ENCODE measurements around the gene NEIL3. TPM values are rescaled to one million over a fixed set of nuclear protein-coding genes. Genes with fewer than 3 reads are reported as not detected.

The NEIL3 gene
- total RNA-seq, 1 donor from 2014 or later, result 4.5 TPM

DNA sequence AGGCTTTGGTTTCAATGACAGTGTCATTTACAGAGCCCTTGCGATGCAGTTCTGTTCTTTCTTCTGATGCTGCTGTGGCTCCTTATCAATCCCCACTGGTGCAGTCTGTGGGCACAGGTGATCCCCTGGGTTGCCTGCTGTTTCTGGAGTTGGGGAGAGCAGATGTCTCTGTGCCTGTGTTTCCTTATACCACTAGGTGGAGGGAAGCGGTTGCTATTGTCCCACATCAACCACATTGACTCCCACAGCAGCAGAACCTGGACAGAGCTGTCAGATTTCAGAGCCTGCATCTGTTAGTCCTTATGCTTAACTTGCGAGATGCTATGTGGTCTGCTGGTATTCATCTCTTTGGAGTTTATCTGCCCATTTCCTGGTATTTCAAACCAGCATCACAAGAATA, 57.7 kb downstream of the NEIL3 start:
- no peak for DNase-seq (ENCODE audit: low read depth, low spot score)

DNA sequence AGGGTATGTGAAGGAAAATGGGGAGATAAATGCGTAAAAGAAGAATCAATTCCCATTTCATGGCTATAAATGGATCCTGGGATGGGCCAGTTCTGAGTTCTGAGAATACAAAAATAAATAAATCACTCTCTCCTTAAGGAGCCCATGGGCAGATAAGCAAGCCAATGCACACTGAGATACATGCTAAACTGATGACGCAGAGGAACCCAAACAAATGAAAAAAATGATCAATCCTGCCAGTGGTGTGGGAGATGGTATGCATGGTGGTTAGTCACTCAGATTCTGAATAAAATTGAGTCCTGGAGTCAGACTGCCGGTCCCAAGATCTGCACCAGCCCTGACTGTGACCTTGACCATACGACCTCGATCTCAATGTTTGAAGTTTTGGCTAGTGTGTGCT, 59.7 kb downstream of the NEIL3 start:
- DNase-seq (ENCODE audit: low read depth, low spot score), result no peak

DNA sequence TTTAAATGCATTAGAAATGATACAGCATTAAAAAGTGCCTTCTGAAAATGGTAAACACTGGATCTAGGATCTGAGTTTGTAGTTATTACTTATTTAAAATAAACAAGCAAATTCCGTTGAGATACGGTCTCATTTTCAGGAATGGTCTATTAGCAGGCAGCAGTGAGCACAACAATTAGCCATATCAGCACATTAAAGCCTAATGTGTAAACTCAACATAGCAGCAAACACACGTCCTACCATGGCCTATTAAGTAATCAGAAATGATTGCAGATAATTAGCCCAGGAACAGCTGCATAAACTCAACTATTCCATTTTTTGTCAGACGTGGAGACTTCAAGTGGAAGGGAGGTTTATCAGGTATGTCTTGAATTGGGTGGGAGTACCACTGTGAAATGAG, 61.8 kb downstream of the NEIL3 start:
- no peak for DNase-seq (ENCODE audit: low read depth, low spot score)

DNA sequence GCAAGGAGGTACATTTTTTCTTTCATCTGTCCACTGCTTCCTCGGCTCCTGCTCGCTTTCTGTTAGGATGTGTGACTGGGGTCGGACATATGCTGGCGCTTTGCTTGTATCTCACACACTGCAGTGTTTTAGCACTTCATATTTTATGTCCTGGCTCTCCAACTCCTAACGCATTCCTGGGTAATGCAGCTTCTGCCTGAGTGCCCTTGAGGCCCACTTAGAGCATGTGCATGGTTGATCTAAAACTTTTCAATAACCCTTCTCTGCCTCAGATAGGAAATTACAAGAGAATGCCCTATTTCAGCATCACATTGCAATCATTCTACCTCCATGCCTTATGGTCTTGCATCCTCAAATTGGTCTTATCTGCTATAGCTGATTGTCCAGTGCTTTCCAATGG, 65.3 kb downstream of the NEIL3 start:
- no peak for DNase-seq (ENCODE audit: low read depth, low spot score)

DNA sequence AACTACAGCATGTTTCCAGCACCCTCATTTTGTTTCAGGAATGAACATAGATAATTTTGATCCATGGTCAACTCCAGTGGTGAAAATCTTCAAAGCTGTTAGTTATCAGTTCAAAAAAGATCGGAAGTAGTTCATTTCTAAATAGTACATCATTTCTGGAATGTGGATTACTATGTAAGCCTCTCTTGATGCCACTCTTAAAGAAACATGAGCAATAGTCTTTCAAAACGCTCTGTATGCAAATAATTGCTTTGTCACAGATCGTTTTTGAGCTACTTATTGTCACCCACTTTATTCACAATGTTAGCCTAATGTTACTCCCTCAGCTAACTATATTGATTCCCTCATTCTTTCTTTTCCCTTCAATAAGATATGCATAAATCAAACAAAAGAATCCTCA, 65.7 kb downstream of the NEIL3 start:
- DNase-seq (ENCODE audit: low read depth, low spot score), result no peak

DNA sequence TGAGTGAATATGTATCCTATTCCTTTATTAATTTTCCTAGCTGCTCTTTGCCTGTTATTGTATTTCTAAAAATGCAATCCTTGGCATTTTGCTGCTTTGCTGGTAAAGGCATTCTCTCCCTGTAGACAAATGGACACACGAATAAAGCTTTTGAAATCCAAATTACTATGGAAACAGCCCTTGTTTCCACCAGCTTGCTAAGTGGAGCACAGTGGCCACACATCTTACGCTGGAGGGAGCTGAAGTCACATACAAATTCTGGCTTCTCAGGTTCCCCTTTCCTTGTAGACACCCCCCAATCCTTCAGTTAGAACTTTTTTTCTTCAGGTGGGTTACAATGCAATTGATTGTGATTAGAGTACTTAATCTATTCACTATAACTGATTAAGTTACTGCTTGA, 66.3 kb downstream of the NEIL3 start:
- DNase-seq (ENCODE audit: low read depth, low spot score), result no peak

DNA sequence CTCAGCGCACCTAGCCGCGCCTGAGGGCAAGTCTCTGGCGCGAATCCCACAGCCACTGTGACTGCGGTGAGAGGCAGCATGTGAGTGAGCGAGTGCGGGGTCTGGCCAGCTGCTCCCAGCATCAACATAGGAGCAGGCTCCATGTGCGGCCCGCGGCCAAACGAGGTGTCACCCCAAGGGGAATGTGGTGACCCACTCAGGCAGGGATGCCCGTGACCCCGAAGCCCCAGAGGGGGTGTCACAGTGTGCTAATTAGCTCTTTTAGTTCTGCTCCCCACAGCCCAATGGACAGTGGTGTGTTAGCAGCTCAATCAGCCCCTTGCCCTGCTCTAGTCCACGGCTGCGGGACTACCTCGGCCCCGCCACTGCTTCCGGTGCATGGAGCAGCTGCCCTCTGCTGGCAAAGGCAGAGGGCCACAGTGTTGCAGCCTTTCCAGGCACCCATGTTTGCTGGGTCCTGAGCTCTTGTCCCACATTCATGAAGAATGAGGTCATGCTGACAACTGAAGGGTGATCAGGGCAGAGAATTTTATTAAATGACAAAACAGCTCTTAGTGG, 71.1 kb downstream of the NEIL3 start:
- no peak for DNase-seq (ENCODE audit: low read depth, low spot score)

DNA sequence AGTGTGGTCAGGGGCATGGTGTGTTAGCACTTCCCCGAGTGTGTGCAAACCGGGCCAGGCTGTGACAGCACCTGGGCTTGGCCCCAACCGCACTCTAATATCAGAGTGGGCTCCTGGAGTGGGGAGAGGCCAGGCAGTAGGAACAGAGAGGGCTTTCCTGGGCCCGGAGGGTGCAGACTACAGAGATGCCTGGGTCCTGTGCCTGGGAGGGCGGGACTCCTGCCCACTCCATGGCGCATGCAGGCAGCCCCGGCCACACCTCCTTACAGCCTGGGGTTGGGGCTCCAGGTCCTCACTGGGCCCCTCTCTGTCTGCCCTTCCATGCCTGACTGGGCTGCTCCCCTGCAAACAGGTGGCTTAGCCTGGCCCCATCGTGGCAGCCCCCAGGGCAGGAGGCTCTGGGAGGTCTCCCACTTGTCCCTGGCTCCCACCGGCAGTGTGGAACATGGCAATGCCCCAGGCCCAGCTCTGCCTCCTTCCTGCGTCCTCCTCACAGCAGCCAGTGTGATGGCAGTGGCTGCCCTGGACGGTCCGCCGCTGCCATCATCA, 72.2 kb downstream of the NEIL3 start:
- DNase-seq (ENCODE audit: low read depth, low spot score), result no peak

DNA sequence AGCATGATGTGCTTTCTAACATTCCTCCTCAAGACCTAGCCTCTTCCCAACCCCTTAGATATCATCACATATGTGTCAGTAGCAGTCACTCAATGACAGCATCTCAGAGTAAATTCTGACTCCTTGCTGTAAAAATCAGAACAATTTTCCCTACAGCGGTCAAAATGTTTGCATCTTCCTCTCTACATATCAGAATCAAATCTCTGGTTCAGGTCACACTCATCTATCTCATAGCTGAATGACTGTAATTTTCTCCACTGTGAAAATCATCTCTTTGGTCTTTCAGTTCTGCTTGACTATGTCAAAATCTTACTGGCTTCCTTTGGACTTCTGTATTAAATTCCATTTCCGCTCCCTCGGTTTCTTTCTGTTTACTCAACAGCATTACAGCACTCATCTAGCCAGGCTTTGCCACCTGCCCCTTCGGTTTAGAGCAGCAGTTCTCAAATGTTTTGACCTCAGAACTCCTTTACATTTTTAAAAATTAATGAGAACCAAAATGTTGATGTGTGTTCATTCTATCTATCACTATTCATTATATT, 75.3 kb downstream of the NEIL3 start:
- DNase-seq (ENCODE audit: low read depth, low spot score), result no peak

DNA sequence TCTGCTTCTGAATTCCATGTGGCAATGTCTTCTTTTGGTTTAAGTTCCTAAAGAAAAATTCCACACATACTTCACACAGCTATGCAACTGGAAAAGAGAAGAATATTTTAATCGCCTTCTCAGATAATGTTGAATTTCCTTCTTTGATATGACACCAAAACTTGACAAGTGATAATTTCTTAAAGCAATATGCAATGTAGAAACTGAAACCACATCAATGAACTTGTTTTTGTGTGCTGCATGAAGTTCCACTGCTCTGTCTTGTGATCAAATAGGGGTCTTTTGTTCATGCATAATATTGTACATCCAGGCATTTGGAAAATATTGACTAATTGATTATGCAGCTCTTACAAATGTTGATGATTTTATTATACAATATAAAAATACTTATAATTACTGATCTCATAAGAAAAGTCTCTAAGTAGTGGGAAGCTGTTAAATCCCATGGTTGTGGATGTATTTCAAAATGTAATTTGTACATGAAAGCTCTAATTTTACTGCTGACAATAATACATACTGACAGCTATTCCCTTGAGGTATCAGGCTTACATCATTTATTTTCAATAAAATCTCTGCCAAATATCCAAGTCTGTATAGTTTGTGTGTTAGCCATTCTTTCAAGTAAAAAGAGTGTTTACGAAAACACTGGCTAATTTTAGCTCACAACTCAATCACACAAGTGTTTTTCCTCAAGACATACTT, 76.1 kb downstream of the NEIL3 start:
- DNase-seq (ENCODE audit: low read depth, low spot score), result no peak

DNA sequence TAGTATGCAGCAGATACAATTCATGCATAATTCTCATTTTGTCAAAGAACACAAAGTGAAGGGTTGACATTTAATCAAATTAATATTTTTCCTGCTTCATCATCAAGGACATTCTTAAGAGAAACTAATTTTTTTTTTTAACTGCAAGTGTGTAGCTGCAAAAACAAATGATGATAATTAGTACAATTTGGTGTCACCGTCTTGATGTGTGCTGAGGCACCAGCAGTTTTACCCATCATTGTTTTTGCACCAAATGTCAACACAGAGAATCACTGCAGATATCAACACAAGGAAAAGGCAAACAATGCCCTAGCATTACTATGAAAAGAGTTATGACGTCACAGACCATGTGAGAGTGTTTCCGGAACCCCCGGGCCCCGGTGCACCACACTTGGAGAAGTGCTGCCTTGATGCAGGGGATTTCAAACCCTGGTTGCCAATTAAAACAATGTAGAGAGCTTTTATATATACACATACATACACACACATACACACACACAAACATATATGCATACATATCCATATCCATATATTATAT, 76.7 kb downstream of the NEIL3 start:
- DNase-seq (ENCODE audit: low read depth, low spot score), result no peak

DNA sequence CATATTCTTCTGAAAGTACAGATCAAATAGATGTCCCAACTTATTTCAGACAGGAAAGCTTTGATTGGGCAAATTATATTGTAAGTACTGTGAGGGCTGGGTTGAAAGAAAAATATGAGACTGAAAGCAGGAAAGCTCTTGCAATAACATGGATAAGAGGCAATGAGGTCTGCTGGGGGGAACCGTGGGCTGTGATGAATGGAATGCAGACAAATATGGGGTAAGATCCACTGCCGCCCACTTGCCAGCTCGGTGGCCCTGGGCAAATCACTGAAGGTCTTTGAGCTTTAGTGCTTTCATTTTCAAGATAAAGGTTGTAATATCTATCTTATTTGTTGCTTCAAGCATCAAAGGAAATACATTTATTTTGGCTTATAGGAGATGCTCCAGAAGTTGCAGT, 81.6 kb downstream of the NEIL3 start:
- no peak for DNase-seq (ENCODE audit: low read depth, low spot score)

DNA sequence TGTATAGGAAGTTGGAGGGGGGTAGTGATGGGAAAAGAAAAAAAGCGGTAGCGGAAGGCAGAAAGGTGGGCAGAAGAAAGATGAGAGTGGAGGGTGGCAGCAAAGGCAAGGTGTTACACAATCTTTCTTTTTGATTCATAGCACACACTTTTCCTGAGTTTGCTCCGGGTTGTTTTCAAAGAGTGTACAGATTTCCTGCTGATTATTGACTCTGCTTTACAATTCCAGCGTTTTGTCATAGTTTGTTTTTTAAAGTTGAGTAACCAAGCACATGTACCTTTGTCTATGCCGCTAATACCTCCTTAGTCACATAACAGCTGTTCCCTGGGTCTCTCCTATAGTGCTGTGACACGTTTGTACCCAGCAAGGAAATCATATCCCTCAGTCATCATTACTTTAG, 82.3 kb downstream of the NEIL3 start:
- DNase-seq (ENCODE audit: low read depth, low spot score), result no peak

DNA sequence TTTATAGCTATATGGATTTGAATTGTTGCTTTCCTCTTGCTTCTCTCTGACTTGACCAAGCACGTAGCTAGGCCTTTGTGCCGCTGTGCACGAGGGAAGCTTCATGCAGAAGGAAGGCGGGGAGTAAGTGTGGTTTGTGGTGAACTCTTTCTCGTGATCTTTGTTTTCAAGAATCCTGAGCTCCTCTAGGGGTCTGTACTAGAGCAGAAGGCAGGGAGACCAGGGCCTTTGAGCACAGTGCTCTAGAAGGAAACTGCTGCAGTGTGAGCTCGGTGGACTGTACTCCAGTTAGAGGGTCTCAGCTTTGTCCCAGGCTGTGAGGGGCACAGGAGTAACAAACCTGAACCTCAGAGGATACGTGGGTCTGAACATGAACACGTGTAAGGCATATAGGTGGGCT, 83.6 kb downstream of the NEIL3 start:
- DNase-seq (ENCODE audit: low read depth, low spot score), result no peak

DNA sequence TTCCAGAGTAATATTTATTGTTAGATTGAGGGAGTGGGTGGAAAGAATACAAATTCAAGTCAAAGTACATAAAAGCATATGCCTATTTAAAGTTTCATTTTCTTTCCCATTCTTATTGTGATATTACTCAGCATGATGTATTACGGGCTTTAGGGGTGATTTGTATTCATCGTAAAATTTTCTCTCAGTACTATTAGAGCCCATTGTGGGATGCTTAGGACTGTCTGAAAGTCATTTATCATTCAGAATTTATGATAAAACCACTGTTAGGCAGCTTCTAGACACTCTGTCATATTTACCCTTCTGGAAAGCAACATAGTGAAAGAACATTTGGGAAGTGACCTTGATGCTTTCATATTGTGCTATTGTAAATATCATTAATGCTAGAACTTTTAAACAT, 86.7 kb downstream of the NEIL3 start:
- no peak for DNase-seq (ENCODE audit: low read depth, low spot score)

DNA sequence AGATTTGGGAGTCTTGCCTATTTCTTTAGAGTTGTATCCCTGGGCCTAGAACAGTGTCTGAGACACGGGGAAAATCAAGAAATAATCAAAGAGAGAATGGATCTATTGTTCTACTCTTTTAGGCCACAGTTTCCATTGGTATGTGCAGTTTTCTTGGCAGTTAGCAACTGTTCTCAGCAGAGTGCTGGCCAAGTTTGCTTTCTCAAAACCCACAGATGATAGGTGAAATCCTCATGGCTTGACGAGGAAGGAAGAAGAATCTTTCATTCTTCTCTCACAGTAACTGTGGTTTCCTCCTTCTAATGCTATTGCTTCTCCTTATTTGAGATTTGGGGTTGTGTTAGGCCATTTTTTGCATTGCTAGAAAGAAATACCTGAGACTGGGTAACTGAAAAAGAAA, 90.4 kb downstream of the NEIL3 start:
- DNase-seq (ENCODE audit: low read depth, low spot score), result no peak

DNA sequence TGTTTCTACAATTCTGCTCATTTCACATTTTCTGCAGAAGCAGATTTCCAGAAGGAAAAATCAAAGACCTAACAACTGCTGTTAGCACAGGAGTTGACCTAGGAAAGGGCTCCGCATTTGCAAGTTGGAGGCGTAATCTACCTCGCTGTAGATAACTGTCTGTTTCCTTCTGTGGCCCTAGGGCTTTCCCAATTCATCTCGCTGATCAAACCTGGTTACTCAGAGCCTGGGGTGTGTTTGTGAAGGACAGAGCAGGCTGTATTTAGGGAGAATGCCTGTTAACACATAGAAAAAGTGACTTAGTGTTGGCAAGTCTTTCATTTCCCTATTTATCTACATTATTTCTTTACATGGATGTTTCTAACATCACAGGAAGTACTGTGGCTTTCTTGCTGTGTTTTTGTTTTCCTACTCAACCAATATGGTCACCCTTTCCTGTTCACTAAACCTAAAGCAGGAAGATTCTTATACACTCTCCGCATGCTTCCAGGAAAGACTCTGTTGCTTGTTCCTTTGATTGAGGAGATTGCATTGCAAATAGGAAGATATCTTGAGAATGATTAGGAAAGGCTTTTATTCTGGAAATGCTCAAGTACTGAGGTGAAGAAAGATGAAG, 92.1 kb downstream of the NEIL3 start:
- DNase-seq (ENCODE audit: low read depth, low spot score), result no peak

DNA sequence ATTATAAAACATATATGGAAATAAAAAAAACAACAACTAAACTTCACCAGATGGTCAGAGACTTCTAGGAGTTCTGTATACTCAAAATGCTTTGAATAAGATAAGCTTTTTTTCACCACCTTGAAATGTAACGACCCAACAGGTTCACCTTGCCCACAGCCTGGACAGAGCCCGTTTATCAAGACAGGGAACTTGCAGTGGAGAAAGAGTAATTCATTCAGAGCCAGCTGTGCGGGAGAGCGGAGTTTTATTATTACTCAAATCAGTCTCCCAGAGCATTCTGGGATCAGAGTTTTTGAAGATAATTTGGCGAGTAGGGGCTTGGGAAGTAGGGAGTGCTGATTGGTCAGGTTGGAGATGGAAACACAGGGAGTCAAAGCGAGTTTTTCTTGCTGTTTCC, 94.1 kb downstream of the NEIL3 start:
- DNase-seq (ENCODE audit: low read depth, low spot score), result no peak

DNA sequence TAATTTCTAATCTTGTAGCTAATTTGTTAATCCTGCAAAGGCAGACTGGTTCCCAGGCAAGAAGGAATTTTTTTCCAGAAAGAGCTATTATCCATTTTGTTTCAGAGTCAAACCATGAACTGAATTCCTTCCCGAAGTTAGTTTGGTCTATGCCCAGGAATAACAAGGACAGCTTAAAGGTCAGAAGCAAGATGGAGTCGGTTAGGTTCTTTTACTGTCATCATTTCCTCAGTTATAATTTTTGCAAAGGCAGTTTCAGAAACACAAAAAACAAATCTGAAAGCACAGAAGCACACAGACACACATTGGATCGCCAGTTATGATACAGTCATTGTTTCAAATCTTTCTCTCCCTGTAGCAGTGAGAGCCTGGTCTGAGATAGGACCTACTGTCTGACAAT, 94.7 kb downstream of the NEIL3 start:
- DNase-seq (ENCODE audit: low read depth, low spot score), result no peak

DNA sequence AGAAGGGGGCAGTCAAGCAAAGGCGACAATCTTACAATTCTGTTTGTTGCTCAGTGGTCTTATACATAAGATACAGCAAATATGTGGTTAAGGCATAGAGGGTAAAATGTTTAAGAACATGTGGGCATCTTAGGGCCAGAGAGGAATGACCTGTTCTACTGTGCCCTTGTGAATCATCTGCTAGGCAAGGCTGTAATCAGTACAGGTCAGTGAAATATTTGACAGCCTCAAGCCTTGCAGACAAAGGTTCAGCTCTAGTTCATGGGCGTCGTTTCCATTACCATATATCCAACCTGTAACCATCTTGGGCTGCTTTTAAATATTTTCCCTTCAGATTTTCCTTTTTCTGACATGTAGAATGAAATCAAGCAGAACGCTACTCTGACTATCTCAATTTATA, 95.3 kb downstream of the NEIL3 start:
- no peak for DNase-seq (ENCODE audit: low read depth, low spot score)

DNA sequence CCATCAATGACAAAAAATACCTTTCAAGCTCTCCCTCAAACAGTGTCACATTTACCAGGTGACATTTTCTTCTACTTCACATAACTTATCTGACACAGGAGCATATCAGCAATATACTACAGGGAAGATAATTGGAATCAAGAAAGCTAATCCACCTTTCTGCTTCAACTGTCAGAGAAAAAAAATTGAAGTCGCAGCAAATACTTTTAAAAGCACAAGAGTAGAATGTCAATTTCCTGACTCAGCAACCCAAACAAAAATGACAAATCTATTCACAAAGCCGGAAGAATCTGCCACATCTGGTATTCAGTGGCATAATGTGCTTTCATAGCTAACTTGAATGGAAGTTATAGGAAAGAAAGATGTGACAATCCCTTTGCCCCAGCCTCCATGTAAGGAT, 95.8 kb downstream of the NEIL3 start:
- no peak for DNase-seq (ENCODE audit: low read depth, low spot score)

DNA sequence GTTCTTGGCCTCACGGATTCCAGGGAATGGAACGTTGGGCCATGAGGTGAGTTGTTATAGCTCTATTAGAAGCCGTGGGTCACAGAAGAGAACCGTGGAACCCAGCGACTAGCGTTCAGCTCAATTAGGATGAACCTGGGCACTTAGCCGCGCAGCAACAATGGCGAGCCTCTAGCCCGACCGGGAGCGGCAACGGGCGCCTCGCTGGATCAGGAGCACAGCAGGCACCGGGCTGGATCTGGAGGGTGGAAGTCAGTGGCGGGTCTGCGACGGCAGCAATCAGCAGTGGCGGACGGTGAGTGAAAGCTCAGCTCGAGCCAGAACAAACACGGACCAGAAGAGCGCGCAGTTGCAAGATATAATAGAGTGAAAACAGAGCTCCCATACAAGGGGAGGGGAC, 98.3 kb downstream of the NEIL3 start:
- DNase-seq (ENCODE audit: low read depth, low spot score), result no peak
